ENCODE results near the gene KRTAP5-4. TPM values are rescaled to one million over a fixed set of nuclear protein-coding genes. Genes with fewer than 3 reads are reported as not detected.
"Not testable (repeated sequence)": the region's sequence is repeated elsewhere in the genome, so short reads cannot be mapped to it uniquely, and the experiment has no call there.

The KRTAP5-4 gene
- polyA plus RNA-seq, 1 donor, result not detected

DNA sequence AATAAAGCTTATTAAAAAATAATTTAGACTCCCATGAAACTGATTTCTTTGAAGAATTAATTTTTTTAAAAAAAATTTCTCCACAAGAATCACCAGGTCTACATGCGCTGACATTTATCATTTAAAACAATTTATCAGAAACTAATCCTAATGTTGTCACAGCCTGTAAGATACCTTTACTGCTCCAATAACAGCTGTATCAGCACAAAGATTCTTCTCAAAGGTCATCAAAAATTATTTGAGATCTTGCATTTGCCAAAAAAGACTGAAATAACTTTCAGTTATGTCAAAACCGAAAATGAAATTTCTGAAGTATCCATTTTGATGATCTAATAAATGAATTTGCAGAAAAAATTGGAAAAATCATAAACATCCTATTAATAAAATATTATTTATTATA lies 15.7 kb upstream of the KRTAP5-4 start:
- DNase-seq (ENCODE audit: low read depth), result no peak

GRCh38 chr11:1636291-1636950 lies 14.5 kb upstream of the KRTAP5-4 start:
- no peak for DNase-seq (ENCODE audit: low read depth)

DNA sequence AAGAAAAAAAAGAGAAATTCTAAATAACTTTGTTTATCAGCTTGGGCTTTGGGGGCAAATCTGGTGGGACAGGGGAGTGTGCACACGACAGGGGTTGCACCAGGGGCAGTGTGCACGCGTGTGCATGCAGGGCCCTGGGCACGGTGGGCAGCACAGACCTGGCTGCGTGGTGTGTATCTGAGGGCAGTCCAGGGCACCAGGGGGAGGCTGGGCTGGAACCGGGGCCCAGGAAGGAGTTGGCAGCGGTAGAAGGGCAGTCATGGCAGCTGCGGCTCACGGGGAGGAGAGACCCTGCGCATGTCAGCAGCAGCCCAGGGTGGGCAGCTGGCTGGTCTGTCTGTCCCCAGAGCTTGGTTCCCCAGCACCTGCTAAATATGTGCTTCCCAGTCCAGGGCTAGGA lies 11.9 kb upstream of the KRTAP5-4 start:
- no peak for DNase-seq (ENCODE audit: low read depth)

DNA sequence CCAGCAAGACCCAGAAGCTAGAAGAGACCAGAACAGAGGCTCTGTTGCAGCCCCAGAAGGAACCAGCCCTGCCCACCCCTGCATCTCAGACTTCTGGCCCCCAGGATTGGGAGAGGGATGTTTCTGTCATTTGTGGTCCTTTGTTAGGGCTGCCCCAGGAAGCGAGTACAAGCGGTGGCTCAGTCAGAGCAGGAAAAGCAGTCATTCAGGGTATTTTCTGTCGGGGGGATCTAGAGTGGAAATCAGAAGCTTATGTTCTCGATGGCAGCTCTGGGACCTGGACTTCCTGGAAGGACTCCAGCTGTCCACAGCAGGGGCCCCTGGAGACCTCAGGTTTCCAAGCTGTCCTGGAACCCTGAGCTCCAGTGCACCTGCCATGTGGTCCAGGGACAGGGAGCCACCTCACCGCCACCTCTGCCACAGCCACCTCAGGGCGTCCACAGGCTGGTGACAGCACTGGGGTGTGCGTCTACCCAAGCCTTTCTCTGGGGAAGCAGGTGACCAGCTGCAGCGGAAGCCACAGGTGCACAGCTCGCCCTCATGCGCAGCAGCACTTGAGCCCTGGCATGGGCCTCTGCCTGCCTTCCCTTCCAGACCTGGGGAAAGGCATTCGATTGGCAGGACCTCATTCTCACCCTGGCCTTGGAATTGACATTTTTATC lies 10.2 kb upstream of the KRTAP5-4 start:
- DNase-seq (ENCODE audit: low read depth), result no peak

DNA sequence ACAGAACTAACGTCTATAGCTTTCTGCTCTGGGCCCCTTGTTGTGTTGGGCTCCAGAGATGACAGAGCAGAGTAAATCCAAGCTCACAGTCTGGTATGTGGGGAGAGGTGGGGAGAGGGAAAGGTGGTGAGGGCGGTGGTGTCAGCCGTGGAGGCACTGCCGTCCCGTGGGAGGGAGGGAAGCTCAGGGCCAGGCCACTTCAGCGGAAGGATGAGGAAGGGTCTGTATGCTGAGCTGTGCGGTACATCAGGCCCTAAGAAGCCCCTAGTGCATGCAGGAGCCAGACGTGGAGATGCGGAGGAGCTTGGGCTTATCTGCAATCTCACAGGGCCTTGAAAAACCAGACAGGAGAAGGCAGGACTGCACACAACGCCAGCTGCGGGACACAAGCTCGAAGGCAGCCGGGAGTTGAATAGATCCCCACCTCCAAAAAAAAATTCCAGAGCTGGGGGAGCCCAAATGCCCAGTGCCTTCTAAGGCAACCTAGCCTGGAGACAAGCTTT lies 9.2 kb upstream of the KRTAP5-4 start:
- DNase-seq (ENCODE audit: low read depth), result no peak

DNA sequence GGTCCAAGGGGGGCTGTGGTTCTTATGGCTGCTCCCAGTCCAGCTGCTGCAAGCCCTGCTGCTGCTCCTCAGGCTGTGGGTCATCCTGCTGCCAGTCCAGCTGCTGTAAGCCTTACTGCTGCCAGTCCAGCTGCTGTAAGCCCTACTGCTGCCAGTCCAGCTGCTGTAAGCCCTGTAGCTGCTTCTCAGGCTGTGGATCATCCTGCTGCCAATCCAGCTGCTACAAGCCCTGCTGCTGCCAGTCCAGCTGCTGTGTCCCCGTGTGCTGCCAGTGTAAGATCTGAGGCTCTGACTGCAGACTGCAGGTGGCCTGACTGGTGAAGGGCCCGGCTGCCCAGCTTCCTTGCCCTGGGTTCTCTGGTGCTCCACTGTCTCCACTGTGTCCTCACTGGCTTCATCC lies 8.3 kb upstream of the KRTAP5-4 start:
- DNase-seq (ENCODE audit: low read depth), result no peak

GRCh38 chr11:1629326-1630185 lies 7.6 kb upstream of the KRTAP5-4 start, which contains the start of gene KRTAP5-5:
Gene KRTAP5-5 (plus strand): TSS chr11:1629775. CDS start chr11:1629841, 66 bp downstream.
- no peak for DNase-seq (ENCODE audit: low read depth)

DNA sequence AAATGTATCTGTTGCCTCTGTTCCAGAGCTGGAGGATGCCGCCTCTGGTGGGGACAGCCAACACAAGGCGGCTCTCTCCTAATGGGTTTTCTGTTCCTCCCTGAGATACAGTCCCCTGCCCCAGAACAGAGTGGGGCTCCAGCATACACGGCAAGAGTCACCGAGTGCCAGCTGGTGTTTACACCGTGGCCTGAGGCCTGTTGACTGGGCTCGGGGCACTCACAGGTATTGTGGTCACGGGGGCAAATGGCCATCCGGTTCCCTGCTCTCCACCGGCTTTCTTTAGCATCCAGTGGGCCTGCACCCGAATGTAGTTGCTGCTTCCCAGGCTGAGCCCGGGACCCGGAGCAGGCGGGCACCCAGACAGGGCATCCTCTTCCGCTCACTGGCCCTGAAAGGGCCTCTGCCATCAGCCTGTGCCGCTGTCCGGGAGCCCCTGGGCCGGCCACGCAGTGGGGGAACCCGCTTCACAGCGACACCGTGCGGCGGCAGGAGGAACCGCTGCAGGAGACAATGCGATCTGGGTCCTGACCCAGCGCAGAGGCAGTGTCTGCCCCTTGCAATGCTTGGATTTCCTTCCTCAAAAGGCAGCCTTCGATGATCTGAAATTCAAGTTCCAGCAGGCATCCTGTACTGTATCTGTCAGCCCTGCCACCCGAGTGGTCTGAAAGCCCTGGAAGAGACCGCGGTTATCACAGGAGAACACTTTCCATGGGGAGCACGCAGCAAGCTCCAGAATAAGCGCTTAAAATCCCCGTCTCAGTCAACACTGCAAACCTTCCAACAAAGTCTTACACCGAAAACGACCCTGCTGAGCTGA lies 6.8 kb upstream of the KRTAP5-4 start:
- DNase-seq (ENCODE audit: low read depth), result no peak

GRCh38 chr11:1625541-1625940 lies 3.6 kb upstream of the KRTAP5-4 start:
- DNase-seq (ENCODE audit: low read depth), result no peak

- no peak for DNase-seq (ENCODE audit: low read depth)
These were observed 2.7 kb upstream of the KRTAP5-4 start for GRCh38 chr11:1624621-1625020.

- no peak for DNase-seq (ENCODE audit: low read depth)
These were observed 1.8 kb upstream of the KRTAP5-4 start for GRCh38 chr11:1623716-1624115.

DNA sequence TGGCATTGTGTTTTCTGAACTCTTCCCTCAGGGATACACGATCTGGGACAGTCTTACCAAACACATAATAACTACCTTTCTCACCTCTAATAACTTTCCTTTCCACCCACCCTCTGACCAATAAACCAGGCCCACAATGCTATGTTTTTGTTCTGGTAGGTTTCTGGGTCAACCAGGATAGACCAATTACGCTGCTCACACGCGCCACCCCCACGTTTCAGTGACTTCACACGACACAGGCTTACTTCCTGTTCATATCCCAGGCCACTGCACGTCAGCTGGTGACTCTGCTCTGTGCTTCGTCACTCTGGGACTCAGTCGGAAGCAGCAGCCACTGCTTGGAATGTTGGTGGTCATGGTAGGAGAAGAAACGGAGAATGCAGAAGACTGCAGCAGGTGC lies 2.5 kb downstream of the KRTAP5-4 start:
- no peak for DNase-seq (ENCODE audit: low read depth)

DNA sequence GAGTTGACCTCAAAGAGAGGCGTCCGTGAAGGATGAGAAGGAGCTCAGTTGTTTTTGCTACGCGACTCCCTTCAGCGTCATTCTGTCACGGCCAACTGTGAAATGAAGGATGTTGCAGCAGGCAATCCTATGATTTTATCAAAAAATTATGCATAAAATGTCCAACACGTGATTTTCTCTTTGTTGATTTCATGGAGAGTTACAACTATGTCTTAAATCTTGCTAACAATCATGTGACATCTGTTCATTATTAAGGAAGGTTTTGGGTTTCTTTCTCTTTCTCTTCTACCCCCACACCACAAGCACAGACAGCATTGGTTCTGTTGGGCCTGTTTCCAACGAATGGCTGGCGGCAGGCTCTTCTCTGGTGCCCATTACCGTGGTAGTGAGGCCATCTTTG lies 3.7 kb downstream of the KRTAP5-4 start:
- DNase-seq (ENCODE audit: low read depth), result no peak

DNA sequence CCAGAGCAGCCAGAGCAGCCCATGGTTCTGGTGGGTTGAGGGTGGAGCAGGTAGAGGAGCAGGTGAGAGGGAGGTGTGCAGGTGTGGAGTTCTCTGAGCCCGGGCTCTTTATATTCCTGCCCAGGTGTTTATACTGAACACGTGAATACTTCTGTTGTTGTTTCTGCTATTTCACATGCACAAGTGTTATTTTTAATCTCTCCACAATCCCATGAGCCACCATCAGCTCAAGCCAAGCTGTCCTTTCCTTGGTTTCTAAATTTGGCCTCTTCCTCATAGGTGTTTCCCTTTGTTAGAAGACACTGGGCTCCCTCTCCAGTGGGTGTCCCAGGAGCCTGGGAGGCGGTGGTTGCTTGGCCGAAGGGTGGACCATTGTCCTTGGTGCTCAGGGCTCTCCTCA lies 13.6 kb downstream of the KRTAP5-4 start, which contains the start of gene KRTAP5-3:
Gene KRTAP5-3 (minus strand): TSS at position 101 of the 400 bp plus-strand sequence. CDS start 78 bp downstream, at position 23.
- DNase-seq (ENCODE audit: low read depth), result no peak

GRCh38 chr11:1607901-1608300 lies 14.0 kb downstream of the KRTAP5-4 start:
- not testable (repeated sequence) for DNase-seq (ENCODE audit: low read depth)

- DNase-seq (ENCODE audit: low read depth), result not testable (repeated sequence)
These were observed 14.6 kb downstream of the KRTAP5-4 start for GRCh38 chr11:1607156-1607845.

DNA sequence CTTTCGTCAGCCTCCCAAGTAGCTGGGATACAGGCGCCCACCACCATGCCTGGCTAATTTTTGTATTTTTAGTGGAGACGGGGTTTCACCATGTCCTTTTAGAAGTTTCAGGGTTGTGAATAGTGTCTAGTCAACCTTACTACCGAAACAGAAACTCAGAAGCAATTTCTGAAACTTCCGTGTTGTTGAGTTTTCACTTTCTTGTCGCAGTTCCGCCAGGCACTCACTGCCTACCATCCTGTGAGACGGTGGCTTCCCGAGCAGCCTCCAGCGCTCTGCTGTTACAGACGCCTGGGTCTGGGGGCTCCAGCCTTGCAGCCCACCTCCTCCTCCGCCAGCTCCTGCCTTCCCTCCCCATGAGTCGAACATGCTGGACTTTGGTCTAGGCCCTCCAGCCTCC lies 16.0 kb downstream of the KRTAP5-4 start:
- DNase-seq (ENCODE audit: low read depth), result not testable (repeated sequence)

- DNase-seq (ENCODE audit: low read depth), result no peak
These were observed 17.2 kb downstream of the KRTAP5-4 start for GRCh38 chr11:1604711-1605110.

DNA sequence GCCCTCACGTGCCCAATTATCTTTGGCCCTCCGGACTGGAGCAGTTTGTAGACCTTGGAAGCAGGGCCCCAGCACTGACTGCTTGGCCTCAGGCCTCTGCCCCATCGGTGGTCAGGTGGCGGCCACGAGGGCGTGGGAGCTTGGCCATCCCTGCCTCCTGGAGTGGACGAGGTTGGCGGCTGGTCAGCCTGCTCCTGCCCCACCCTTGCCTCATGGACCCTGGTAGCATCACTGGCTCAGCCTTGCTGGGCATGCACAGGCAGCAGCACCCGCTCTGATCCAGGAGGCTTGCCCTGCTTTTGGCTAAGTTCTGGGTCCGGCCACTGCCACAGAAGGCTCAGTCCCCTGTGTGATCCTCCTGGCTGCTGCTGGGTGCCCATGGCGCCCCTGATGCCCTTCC lies 17.8 kb downstream of the KRTAP5-4 start:
- DNase-seq (ENCODE audit: low read depth), result no peak

DNA sequence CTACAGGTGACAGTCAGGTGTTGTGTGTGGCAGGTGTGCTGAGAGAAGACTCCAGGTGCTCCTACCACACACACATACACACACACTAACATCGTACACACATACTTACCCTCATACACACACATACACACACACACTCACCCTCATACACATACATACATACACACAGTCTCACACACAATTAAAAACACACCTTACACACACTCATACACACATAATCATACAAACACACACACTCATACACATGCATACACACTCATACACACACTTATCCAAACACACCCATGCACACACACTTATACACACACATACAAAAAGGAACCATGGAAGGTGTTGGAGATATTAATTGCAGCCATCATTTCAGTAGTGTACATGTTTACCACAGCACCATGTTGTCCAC lies 18.3 kb downstream of the KRTAP5-4 start:
- DNase-seq (ENCODE audit: low read depth), result no peak

- DNase-seq (ENCODE audit: low read depth), result not testable (repeated sequence)
These were observed 20.3 kb downstream of the KRTAP5-4 start for GRCh38 chr11:1601663-1602062.
